ENCODE measurements around the gene ARID3A. TPM values are rescaled to one million over a fixed set of nuclear protein-coding genes. Genes with fewer than 3 reads are reported as not detected.

The ARID3A gene
- total and polyA plus RNA-seq, 2 of the 13 experiments (the other 11 are each of a cell fraction or from before 2014, with no cell fraction given): 71.3 to 77.9 TPM

DNA sequence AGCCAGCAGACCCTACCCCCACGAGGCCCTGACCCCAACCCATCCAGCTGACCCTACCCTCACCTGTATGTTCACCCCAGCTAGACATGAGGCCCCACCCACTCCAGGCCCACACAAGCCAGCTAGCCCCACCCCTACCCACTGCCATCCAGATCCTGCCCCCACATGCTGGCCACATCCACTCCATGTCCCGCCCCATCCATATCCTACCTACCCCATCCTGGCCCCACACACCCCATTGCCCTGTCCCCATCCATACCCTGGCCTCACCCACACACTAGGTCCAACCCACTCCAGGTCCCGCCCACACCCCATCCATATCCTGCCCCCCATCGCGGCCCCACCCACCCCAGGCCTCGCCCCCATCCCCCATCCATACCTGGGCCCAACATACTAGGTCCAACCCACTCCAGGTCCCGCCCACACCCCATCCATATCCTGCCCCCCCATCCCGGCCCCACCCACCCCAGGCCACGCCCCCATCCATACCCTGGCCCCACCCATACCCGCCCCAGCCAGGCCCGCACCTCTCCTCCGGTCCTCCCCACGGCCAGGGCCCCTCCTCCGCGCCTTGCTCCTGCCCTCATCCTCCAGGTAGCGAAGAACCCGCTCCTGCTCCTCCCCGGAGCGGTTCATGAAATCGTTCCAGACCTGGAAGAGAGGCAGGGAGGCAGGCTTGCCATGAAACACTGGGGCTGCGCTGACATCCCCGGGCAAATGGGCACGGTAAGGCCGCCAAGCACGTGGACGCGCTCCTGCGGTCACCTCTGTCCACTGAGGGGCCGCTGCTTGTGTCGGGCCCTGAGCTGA, 25.3 kb upstream of the ARID3A start (continued):
- TF ChIP-seq, protein P1, sequence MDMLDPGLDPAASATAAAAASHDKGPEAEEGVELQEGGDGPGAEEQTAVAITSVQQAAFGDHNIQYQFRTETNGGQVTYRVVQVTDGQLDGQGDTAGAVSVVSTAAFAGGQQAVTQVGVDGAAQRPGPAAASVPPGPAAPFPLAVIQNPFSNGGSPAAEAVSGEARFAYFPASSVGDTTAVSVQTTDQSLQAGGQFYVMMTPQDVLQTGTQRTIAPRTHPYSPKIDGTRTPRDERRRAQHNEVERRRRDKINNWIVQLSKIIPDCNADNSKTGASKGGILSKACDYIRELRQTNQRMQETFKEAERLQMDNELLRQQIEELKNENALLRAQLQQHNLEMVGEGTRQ (IDR thresholded peaks at IDR 0.05; ENCODE audit: low read depth, low read length): no peak
- TF ChIP-seq, protein P1 (CRISPR knock-in tag; IDR thresholded peaks at IDR 0.05; ENCODE audit: borderline replicate concordance): no peak
- TF ChIP-seq, protein P2, sequence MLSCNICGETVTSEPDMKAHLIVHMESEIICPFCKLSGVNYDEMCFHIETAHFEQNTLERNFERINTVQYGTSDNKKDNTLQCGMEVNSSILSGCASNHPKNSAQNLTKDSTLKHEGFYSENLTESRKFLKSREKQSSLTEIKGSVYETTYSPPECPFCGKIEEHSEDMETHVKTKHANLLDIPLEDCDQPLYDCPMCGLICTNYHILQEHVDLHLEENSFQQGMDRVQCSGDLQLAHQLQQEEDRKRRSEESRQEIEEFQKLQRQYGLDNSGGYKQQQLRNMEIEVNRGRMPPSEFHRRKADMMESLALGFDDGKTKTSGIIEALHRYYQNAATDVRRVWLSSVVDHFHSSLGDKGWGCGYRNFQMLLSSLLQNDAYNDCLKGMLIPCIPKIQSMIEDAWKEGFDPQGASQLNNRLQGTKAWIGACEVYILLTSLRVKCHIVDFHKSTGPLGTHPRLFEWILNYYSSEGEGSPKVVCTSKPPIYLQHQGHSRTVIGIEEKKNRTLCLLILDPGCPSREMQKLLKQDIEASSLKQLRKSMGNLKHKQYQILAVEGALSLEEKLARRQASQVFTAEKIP (CRISPR knock-in tag; IDR thresholded peaks at IDR 0.05; ENCODE audit: borderline replicate concordance): no peak
- TF ChIP-seq AGO2 (optimal IDR thresholded peaks at IDR 0.05; ENCODE audit: low read depth, low read length) (peak; percentile 34), NR2F1 (CRISPR knock-in tag; IDR thresholded peaks at IDR 0.05) (no peak), ZMYM4 (CRISPR knock-in tag; IDR thresholded peaks at IDR 0.05) (no peak), ZNF263 (CRISPR knock-in tag; IDR thresholded peaks at IDR 0.05) (peak; percentile 65; the same call in 1 of the 2 replicates)
- TF ChIP-seq, protein P3, sequence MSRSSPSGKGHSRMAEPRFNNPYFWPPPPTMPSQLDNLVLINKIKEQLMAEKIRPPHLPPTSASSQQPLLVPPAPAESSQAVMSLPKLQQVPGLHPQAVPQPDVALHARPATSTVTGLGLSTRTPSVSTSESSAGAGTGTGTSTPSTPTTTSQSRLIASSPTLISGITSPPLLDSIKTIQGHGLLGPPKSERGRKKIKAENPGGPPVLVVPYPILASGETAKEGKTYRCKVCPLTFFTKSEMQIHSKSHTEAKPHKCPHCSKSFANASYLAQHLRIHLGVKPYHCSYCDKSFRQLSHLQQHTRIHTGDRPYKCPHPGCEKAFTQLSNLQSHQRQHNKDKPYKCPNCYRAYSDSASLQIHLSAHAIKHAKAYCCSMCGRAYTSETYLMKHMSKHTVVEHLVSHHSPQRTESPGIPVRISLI (CRISPR knock-in tag; IDR thresholded peaks at IDR 0.05; ENCODE audit: borderline replicate concordance): no peak
- TF ChIP-seq, protein P4, sequence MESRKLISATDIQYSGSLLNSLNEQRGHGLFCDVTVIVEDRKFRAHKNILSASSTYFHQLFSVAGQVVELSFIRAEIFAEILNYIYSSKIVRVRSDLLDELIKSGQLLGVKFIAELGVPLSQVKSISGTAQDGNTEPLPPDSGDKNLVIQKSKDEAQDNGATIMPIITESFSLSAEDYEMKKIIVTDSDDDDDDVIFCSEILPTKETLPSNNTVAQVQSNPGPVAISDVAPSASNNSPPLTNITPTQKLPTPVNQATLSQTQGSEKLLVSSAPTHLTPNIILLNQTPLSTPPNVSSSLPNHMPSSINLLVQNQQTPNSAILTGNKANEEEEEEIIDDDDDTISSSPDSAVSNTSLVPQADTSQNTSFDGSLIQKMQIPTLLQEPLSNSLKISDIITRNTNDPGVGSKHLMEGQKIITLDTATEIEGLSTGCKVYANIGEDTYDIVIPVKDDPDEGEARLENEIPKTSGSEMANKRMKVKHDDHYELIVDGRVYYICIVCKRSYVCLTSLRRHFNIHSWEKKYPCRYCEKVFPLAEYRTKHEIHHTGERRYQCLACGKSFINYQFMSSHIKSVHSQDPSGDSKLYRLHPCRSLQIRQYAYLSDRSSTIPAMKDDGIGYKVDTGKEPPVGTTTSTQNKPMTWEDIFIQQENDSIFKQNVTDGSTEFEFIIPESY (CRISPR knock-in tag; IDR thresholded peaks at IDR 0.05): peak; percentile 66; the same call in 1 of the 2 replicates

Measured in HepG2 (cell line).